Measurements from ENCODE around the gene ELOVL2. TPM values are rescaled to one million over a fixed set of nuclear protein-coding genes. Genes with fewer than 3 reads are reported as not detected.

The ELOVL2 gene
- total RNA-seq, 2 experiments from 2014 or later = not detected

DNA sequence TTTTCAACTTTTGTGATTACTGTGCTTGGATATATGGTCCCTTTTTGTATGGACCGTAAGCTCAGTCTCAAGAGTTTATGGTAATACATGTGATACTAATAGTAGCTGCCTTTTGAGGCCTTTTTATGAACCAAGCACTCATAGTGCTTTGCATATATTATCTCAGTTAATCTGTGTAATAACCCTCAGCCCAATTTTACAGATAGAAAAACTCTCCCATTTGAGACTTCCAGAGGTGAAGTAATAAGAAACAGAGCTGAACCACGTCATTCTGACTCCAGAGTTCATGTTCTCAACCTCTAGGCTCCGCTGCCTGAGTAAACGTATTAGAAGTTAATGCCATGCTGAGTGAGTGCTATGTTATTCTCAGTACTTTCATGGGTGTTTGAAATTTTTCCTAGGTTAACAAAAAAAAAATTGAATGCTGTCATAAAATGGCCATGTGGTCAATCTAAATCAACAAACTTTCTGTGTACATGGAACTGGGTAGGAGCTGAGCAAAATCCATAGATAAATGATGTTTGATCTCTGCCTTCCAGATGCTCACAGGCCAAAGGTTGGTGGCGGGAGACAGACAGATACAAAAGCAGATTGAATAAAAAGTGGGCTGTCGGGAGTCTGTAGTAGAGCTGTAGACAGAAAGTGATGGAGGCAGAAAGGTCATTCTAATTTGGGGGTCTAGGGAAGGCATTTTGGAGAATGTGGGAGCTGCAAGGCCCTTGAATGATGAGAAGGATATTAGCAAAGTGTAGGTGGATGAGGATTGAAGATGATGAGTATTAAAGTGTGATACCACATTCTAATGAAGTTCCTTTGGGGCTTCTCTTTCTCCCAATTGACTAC is 22.6 kb upstream of the ELOVL2 start:
- BruUV-seq (replicated peaks) = no TSS peak
- H3K9me3 ChIP-seq (ENCODE audit: low read length) = no peaks in the 10 kb centered on the region
- H3K4me2 ChIP-seq (ENCODE audit: low read length) = no peak overlapping the region
- intact Hi-C loops (cut with micrococcal nuclease; ENCODE audit: unreplicated experiment) = no loop called here
- no peaks in the 10 kb centered on the region for H4K20me1 ChIP-seq (ENCODE audit: insufficient read depth, low read length)
- no peak overlapping the region for H3K4me3 ChIP-seq (ENCODE audit: low read depth, low read length, poor library complexity, severe bottlenecking)
- no peaks in the 10 kb centered on the region for H3K4me1 ChIP-seq (ENCODE audit: insufficient read depth, low read length, poor library complexity, severe bottlenecking)
- H3K36me3 ChIP-seq (ENCODE audit: insufficient read depth, low read length) = no peaks in the 10 kb centered on the region
- CTCF ChIA-PET (ENCODE audit: unreplicated experiment) = no interaction called here
- no peak overlapping the region for H3K27ac ChIP-seq (ENCODE audit: low read depth, low read length, poor library complexity, severe bottlenecking)
- no peaks in the 10 kb centered on the region for H3K9me2 ChIP-seq (ENCODE audit: insufficient read depth, low read length)
- TF ChIP-seq, protein P1, sequence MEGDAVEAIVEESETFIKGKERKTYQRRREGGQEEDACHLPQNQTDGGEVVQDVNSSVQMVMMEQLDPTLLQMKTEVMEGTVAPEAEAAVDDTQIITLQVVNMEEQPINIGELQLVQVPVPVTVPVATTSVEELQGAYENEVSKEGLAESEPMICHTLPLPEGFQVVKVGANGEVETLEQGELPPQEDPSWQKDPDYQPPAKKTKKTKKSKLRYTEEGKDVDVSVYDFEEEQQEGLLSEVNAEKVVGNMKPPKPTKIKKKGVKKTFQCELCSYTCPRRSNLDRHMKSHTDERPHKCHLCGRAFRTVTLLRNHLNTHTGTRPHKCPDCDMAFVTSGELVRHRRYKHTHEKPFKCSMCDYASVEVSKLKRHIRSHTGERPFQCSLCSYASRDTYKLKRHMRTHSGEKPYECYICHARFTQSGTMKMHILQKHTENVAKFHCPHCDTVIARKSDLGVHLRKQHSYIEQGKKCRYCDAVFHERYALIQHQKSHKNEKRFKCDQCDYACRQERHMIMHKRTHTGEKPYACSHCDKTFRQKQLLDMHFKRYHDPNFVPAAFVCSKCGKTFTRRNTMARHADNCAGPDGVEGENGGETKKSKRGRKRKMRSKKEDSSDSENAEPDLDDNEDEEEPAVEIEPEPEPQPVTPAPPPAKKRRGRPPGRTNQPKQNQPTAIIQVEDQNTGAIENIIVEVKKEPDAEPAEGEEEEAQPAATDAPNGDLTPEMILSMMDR (conservative IDR thresholded peaks at IDR 0.05; ENCODE audit: low read length) = no peak
- TF ChIP-seq EZH2phosphoT487 (IDR thresholded peaks at IDR 0.05; ENCODE audit: borderline replicate concordance, low read depth, low read length) = no peak
- no peak overlapping the region for H2AFZ ChIP-seq (ENCODE audit: low read length)
- H3K79me2 ChIP-seq (ENCODE audit: insufficient read depth, low read depth, low read length) = no peaks in the 10 kb centered on the region
- POLR2A ChIA-PET = interaction anchor here (0.6 to 1.3 kb wide), 7 partner anchors 9 to 186 kb away, joined by 3 to 10 read pairs (median 3); no protein-coding TSS in a partner anchor
- DNase-seq (ENCODE audit: low spot score) = no peak

DNA sequence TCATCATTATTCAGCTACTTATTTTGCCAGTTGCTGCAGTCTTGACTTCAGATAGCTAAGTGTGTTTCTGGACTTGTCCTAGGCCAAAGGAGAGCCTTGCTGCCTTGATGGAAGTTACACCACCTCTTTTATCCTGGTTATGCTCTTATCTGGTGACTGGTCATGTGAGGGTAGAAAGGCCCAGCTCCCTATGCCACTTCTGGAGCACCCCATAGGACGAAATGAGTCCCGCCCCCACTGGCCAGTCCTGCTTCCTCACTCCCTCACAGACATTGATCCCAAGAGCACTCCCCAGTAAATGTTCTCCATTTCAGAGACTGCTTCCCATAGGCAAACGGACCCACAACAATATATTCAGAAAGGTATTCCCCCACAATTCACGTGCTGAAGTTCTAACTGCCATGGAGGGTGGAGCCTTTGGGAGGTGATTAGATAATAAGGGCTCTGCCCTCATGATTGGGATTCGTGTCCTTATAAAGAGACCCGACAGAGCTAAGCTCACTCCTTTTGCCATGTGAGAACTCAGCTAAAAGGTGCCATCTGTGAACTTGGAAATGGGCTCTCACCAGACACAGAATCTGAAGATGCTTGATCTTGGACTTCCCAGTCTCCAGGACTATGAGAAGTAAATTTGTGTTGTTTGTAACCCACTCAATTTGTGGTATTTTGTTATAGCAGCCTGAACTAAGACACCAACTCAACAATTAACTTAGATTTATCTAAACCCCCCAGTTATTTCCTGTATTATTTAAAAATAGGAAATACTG is 21.5 kb upstream of the ELOVL2 start:
- intact Hi-C loops (cut with micrococcal nuclease; ENCODE audit: unreplicated experiment) = no loop called here
- CTCF ChIA-PET (ENCODE audit: unreplicated experiment) = no interaction called here

More for the DNA sequence above, 21.5 kb upstream of the ELOVL2 start:
- Histone ChIP-seq H3K4me3 (ENCODE audit: low read depth, low read length, poor library complexity, severe bottlenecking) (no peak overlapping the region), H2AFZ (ENCODE audit: low read length) (no peak overlapping the region), H3K9me3 (ENCODE audit: low read length) (no peaks in the 10 kb centered on the region), H3K36me3 (ENCODE audit: insufficient read depth, low read length) (no peaks in the 10 kb centered on the region), H3K9me2 (ENCODE audit: insufficient read depth, low read length) (no peaks in the 10 kb centered on the region), H3K27ac (ENCODE audit: low read depth, low read length, poor library complexity, severe bottlenecking) (no peak overlapping the region), H4K20me1 (ENCODE audit: insufficient read depth, low read length) (no peaks in the 10 kb centered on the region), H3K4me1 (ENCODE audit: insufficient read depth, low read length, poor library complexity, severe bottlenecking) (no peaks in the 10 kb centered on the region), H3K79me2 (ENCODE audit: insufficient read depth, low read depth, low read length) (no peaks in the 10 kb centered on the region), H3K4me2 (ENCODE audit: low read length) (no peak overlapping the region)
- POLR2A ChIA-PET = interaction anchor here (0.6 to 1.3 kb wide), 6 partner anchors 9 to 587 kb away, joined by 3 to 6 read pairs (median 3); no protein-coding TSS in a partner anchor
- BruUV-seq (replicated peaks) = no TSS peak
- DNase-seq (ENCODE audit: low spot score) = no peak
- TF ChIP-seq, protein P1 (conservative IDR thresholded peaks at IDR 0.05; ENCODE audit: low read length) = no peak
- TF ChIP-seq EZH2phosphoT487 (IDR thresholded peaks at IDR 0.05; ENCODE audit: borderline replicate concordance, low read depth, low read length) = no peak

All from OCI-LY7 (cell line).